ENCODE data around the gene NATD1.
A peak's percentile ranks its signal among the peaks of the same experiment; 100 is the strongest.

Gene NATD1, protein sequence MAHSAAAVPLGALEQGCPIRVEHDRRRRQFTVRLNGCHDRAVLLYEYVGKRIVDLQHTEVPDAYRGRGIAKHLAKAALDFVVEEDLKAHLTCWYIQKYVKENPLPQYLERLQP

DNA sequence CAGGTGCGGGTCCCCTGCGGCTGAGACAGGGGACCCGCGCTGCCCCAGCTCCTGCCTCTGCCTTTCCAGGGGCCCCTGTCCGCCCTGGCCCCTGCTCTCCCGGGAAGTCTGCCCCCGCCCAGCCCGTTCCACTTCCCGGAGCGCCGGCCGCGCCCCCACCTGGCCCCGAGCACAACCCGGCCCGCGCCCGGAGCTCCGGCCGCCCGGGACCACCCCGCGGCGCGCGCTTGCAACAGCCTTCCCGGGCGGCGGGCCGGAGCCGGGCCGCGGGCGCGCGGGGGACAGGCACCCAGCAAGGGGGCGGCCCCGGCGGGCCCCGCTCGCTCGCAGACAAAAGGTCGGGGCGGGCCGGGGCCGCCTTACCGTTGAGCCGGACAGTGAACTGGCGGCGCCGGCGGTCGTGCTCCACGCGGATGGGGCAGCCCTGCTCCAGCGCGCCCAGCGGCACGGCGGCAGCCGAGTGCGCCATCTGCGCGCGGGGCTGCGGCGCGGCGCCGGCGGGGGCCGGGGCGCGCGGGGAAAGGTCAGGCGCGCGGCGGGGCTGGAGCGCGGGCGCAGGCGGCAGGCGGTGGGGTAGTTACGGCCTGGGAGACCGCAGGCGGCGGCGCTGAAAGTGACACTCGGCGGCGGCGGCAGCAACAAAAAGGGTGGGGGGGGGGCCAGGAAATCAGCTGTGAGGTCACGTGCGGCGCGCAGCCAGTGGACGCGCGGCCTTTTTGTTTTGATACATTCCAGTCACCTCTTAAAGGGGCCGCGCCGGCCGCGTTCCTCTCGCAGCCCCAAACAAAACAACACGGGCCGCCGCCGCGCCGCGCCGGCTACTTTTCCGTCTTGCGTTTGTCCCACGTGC, at the start of gene NATD1:
NATD1 (minus strand) TSS at position 615 of the 850 bp plus-strand sequence; CDS start at position 469, 146 bp downstream.
- H3K9me3 ChIP-seq (ENCODE audit: low read length) = no peaks in the 10 kb centered on the region

DNA sequence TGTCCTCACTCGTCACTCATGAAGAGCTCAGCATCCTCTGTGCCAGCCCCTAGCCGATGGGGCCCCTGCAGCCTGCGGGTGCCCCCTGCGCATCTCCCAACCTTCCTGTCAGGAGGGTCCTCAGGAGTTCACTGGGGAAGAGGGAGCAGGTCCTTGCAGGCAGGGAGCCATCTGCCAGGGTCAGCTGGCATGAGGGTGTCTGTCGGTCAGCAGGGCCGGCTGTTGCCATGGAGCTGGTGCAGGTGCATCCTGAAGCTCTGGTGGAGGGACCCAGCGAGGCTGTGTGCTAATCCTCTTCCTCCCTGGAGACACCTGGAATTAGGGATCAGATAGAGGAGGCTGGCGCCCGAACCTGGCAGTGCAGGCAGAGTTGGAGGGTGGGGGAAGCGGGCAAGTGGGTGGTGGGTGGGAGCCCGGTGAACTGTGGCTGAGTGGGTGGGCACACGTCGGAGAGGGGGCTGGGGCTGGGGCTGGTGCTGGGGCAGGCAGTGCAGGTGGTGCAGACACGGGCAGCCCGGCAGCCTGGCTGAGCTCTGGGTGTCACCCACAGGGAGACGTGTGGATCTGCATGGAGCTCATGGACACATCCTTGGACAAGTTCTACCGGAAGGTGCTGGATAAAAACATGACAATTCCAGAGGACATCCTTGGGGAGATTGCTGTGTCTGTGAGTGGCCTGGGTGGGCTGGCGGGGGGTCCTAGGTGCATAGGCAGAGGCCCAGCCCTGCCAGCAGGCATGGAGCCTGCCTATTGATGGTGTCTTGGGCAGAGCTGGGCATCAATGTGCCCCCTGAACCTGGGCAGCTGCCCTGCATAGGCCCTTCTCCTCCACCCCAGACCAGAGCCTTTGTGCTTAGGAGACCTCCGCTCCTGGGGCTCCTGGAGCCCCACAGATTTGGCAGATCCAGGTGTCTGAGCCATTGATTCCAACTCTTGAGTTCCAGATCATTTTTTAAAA, 48.7 kb upstream of the NATD1 start:
- Histone ChIP-seq H3K9me3 (ENCODE audit: low read length) (no peaks in the 10 kb centered on the region), H3K36me3 (ENCODE audit: insufficient read depth, low read length) (peaks cover 53% of the 10 kb centered on the region)

More for the DNA sequence above, at the start of gene NATD1:
- peaks cover 21% of the 10 kb centered on the region for H3K4me1 ChIP-seq (ENCODE audit: insufficient read depth, low read length)
- H3K4me3 ChIP-seq (ENCODE audit: low read depth in 1 of 2, low read length in 2 of 2) = peak within 1 kb of the TSS; percentile 64 to 71
- H3K36me3 ChIP-seq (ENCODE audit: insufficient read depth, low read length) = no peaks in the 10 kb centered on the region
- no peaks in the 10 kb centered on the region for H3K27me3 ChIP-seq (ENCODE audit: control insufficient read depth in 1 of 2, insufficient read depth in 2 of 2, low read length in 2 of 2)
- H3K9ac ChIP-seq (ENCODE audit: low read length) = peak within 1 kb of the TSS; percentile 50
- peak within 1 kb of the TSS; percentile 89 for H3K27ac ChIP-seq (ENCODE audit: low read depth, low read length)

DNA sequence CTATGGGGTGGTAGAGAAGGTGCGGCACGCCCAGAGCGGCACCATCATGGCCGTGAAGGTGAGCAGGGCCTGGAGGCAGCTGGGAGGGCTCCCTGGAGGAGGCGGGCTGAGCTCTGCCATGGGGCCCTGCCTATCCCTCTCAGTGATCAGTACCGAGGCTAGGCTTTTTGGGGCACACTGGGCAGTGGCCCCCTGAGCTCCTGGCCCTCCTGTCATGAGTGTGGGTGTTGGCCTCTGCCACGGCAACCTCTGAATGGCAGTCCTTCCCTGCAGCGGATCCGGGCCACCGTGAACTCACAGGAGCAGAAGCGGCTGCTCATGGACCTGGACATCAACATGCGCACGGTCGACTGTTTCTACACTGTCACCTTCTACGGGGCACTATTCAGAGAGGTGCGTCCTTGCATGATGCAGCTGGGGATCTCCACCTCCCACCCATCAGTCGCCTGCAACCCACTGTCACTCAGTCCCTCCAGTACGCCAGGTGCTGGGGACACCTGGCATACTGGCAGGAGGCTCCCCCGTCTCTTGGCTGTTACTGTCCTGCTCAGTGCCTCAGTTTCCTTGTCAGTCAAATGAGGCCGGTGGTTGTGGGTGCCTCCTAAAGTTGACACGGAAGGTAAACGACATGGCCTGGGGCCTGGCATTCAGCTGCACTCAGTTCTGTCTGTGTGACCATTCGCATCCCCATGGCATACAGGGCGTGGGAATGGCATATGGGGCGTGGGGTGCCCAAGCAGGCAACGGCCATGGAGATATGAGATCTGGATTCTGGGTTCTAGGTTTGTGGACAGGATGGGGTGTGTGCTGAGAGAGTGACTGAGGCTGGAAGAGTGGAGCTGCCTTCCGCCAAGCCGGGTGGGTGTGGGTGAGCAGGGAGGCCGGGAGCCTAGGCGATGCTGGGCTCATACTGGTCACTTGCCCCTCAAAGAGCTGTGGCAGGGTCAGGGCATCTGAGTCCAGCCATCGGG, 47.7 kb upstream of the NATD1 start:
- Histone ChIP-seq H3K9me3 (ENCODE audit: low read length) (no peaks in the 10 kb centered on the region), H3K27ac (ENCODE audit: low read depth, low read length) (no peak overlapping the region), H3K9ac (ENCODE audit: low read length) (no peak overlapping the region), H3K36me3 (ENCODE audit: insufficient read depth, low read length) (peaks cover 53% of the 10 kb centered on the region), H3K4me3 (ENCODE audit: low read depth in 1 of 2, low read length in 2 of 2) (no peak overlapping the region), H3K27me3 (ENCODE audit: control insufficient read depth in 1 of 2, insufficient read depth in 2 of 2, low read length in 2 of 2) (no peaks in the 10 kb centered on the region), H3K4me1 (ENCODE audit: insufficient read depth, low read length) (peaks cover 13% of the 10 kb centered on the region)

More for the DNA sequence above, 48.7 kb upstream of the NATD1 start:
- Histone ChIP-seq H3K4me1 (ENCODE audit: insufficient read depth, low read length) (peaks cover 4% of the 10 kb centered on the region), H3K9ac (ENCODE audit: low read length) (no peak overlapping the region), H3K27ac (ENCODE audit: low read depth, low read length) (no peak overlapping the region), H3K4me3 (ENCODE audit: low read depth in 1 of 2, low read length in 2 of 2) (no peak overlapping the region), H3K27me3 (ENCODE audit: control insufficient read depth in 1 of 2, insufficient read depth in 2 of 2, low read length in 2 of 2) (no peaks in the 10 kb centered on the region)

DNA sequence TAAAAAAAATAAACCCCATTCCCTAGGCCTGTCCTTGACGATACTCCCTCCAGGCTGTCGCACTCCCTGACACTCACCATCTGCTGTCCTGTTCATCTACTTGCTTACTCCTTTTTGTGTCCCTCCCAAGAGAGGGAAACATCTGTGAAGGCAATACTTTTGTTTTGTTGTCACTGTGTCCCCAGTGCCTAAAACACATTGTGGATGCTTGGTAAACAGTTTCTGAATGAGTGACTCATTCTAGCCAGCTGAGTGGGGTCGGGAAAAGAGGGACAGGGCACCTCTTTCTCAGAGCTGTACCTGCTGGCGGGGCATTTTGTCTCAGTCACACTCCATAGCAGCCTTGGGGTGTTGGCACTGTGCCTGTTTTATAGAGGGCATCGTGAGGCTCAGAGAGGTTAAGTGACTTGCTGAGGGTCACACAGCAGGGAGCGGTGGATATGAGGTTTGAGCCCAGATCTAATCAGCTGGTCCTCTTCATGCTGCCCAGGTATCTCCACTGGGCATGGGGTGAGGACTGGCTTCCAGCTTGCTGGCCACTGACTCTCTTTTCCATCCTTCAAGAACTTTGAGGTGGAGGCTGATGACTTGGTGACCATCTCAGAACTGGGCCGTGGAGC, 46.9 kb upstream of the NATD1 start:
- Histone ChIP-seq H3K9ac (ENCODE audit: low read length) (no peak overlapping the region), H3K9me3 (ENCODE audit: low read length) (no peaks in the 10 kb centered on the region), H3K27me3 (ENCODE audit: control insufficient read depth in 1 of 2, insufficient read depth in 2 of 2, low read length in 2 of 2) (no peaks in the 10 kb centered on the region), H3K4me3 (ENCODE audit: low read depth in 1 of 2, low read length in 2 of 2) (no peak overlapping the region), H3K27ac (ENCODE audit: low read depth, low read length) (no peak overlapping the region), H3K4me1 (ENCODE audit: insufficient read depth, low read length) (peaks cover 21% of the 10 kb centered on the region), H3K36me3 (ENCODE audit: insufficient read depth, low read length) (peaks cover 53% of the 10 kb centered on the region)

DNA sequence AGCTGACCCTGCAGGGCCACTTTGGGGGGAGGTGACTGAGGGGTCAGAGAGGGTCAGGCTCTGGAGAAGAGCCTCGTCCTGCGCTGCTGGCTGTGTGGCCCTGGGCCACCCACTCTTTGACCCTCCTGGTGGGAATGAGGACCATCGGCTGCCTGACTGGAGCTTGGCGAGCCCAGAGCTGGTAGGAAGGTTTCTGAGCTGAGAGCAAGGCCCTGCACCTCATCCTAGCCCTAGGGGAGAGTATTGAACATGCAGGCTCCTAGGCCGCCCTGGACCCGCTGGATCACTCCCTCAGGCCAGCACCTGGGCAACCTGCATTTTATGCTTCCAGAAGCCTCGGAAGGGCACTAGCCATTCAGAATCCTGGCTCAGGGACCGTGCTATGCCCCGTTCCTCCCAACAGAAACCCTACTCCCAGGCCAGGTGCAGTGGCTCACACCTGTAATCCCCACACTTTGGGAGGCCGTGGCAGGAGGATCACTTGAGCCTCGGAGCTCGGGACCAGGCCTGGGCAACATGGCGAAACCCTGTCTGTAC, 45.8 kb upstream of the NATD1 start:
- H3K27ac ChIP-seq (ENCODE audit: low read depth, low read length) = no peak overlapping the region
- no peaks in the 10 kb centered on the region for H3K9me3 ChIP-seq (ENCODE audit: low read length)
- H3K36me3 ChIP-seq (ENCODE audit: insufficient read depth, low read length) = peaks cover 49% of the 10 kb centered on the region
- H3K4me1 ChIP-seq (ENCODE audit: insufficient read depth, low read length) = peaks cover 30% of the 10 kb centered on the region
- no peak overlapping the region for H3K9ac ChIP-seq (ENCODE audit: low read length)
- H3K4me3 ChIP-seq (ENCODE audit: low read depth in 1 of 2, low read length in 2 of 2) = no peak overlapping the region
- H3K27me3 ChIP-seq (ENCODE audit: control insufficient read depth in 1 of 2, insufficient read depth in 2 of 2, low read length in 2 of 2) = no peaks in the 10 kb centered on the region

DNA sequence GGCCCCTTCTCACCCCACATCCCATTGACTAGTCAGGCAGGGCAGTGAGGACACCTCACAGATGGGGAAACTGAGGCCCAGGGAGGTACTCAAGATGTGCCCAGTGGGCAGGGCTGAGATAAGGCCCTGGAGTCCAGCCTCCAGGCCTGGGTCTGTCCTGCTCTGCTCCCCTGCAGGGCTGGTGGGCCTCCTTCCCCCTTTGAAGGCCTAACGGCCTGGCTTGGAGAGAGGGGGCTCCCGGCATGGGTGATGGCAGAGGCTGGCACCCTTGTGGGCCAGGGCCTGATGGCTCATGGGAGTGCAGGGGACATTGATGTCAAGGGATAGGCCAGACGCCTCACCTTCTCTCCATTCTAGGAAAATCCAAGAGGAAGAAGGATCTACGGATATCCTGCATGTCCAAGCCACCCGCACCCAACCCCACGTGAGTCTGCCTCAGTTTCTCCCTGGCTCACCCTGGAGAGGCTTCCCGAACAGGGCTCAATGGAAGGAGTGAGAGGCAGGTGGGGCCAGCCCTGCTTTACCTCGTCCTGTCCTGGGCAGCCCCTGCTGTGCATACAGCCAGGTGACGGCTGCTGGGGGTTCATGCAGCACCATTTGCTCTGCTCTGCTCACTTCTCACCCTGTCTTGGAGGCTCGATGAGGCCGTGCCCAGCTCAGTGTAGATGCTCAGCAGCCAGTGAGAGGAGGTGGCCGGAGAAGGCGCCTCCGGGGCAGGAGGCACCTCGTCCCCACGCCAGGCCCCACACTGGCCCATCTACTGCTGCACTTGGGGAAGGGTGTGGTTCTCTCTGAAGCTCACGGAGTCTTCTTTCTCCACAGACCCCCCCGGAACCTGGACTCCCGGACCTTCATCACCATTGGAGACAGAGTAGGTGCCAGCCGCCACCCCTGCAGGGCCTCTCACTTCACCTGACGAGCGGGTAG, 45.1 kb upstream of the NATD1 start:
- Histone ChIP-seq H3K27ac (ENCODE audit: low read depth, low read length) (no peak overlapping the region), H3K36me3 (ENCODE audit: insufficient read depth, low read length) (peaks cover 42% of the 10 kb centered on the region), H3K4me1 (ENCODE audit: insufficient read depth, low read length) (peaks cover 30% of the 10 kb centered on the region), H3K9ac (ENCODE audit: low read length) (no peak overlapping the region), H3K9me3 (ENCODE audit: low read length) (no peaks in the 10 kb centered on the region), H3K4me3 (ENCODE audit: low read depth in 1 of 2, low read length in 2 of 2) (no peak overlapping the region), H3K27me3 (ENCODE audit: control insufficient read depth in 1 of 2, insufficient read depth in 2 of 2, low read length in 2 of 2) (no peaks in the 10 kb centered on the region)

DNA sequence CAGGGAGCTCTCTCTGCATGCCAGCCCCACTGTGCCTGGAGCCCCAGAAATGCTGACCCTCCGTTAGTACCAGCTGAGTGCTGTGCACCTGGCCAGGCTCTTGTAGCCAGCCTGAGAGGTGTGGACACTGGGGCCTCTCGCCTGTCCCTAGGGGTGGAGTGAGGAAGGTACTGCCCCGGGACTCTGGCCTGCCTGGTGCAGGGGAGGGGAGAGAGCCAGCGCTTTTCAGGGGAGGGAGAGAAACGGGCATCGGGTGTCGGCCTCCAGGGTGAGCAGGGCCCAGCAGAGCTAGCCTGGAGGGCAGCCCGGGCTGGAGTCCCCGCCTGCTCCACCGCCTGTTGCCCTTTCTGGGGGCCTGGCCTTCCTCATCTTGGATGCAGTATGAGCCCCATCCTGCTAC, 44.4 kb upstream of the NATD1 start:
- Histone ChIP-seq H3K9ac (ENCODE audit: low read length) (no peak overlapping the region), H3K9me3 (ENCODE audit: low read length) (no peaks in the 10 kb centered on the region), H3K4me3 (ENCODE audit: low read depth in 1 of 2, low read length in 2 of 2) (no peak overlapping the region), H3K36me3 (ENCODE audit: insufficient read depth, low read length) (peaks cover 35% of the 10 kb centered on the region), H3K4me1 (ENCODE audit: insufficient read depth, low read length) (peaks cover 30% of the 10 kb centered on the region), H3K27me3 (ENCODE audit: control insufficient read depth in 1 of 2, insufficient read depth in 2 of 2, low read length in 2 of 2) (no peaks in the 10 kb centered on the region), H3K27ac (ENCODE audit: low read depth, low read length) (no peak overlapping the region)

DNA sequence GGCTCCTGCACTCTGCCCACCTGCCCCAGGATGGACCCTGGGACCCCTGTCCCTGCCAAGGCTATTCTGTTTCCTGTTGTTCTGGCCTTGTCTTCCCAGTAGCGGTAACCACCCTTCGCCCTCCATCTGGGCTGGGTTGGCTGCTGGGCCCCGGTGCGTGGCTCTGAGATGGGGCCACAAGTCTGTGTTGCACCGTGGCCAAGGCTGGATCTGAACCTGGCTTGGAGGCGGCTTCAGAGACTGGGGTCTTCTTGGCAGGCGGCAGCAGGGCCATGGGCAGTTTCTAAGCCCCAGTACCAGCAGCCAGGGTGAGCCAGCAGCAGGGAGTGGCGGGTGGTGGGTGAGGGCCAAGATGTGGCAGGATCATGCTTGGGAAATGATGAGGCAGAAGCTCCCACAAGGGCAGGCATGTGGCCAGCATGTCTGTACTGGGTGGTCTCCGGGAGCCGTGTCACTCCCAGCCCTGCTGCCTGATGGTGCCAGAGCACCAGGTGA, 43.9 kb upstream of the NATD1 start:
- H3K9me3 ChIP-seq (ENCODE audit: low read length) = no peaks in the 10 kb centered on the region
- H3K9ac ChIP-seq (ENCODE audit: low read length) = no peak overlapping the region
- no peak overlapping the region for H3K4me3 ChIP-seq (ENCODE audit: low read depth in 1 of 2, low read length in 2 of 2)
- no peaks in the 10 kb centered on the region for H3K27me3 ChIP-seq (ENCODE audit: control insufficient read depth in 1 of 2, insufficient read depth in 2 of 2, low read length in 2 of 2)
- peaks cover 30% of the 10 kb centered on the region for H3K4me1 ChIP-seq (ENCODE audit: insufficient read depth, low read length)
- H3K27ac ChIP-seq (ENCODE audit: low read depth, low read length) = no peak overlapping the region
- peaks cover 29% of the 10 kb centered on the region for H3K36me3 ChIP-seq (ENCODE audit: insufficient read depth, low read length)

DNA sequence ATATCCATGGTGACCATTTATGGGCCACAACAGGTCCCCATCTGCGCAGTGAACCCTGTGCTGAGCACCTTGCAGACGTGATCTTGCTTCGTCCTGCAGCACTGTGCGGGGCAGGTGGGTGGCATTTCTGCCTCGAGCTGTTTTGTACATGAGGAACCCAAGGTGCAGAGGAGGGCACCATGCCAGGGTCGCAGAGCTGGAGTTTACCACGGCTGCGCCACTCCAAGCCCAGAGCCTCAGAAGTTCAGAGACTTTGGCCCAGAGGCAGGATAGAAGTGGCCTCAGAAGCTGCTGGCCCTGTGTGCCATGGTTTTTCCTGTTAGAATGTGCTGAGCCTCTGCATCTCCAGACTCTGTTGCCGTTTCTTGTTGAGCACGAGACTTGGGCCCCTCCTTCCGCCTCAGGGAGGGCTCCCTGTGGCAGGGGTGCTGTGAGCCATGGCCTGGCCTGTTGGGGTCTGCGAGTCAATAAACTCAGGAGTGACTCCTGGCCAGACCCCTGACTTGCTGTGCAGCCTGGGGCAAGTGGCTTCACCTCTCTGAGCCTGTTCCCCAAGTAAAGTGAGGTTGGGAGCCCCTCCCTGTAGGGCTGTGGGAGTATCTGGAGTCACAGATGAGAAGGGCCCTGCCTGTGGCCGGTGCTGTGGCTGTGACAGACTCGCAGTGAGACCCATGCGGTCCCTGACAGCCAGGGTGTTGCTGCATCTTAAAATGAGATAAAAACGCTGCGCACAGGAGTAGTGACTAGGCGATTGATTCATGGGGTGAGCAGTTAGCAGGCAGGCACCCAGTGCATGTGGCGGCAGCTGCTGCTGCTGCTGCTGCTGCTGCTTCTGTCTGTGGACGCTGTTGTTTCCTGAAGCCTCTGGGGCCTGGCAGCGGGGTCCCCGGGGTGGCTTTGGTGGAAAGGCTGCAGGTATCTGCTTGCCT, 43.2 kb upstream of the NATD1 start:
- Histone ChIP-seq H3K9me3 (ENCODE audit: low read length) (no peaks in the 10 kb centered on the region), H3K27me3 (ENCODE audit: control insufficient read depth in 1 of 2, insufficient read depth in 2 of 2, low read length in 2 of 2) (no peaks in the 10 kb centered on the region), H3K27ac (ENCODE audit: low read depth, low read length) (no peak overlapping the region), H3K9ac (ENCODE audit: low read length) (no peak overlapping the region), H3K4me1 (ENCODE audit: insufficient read depth, low read length) (peaks cover 30% of the 10 kb centered on the region), H3K4me3 (ENCODE audit: low read depth in 1 of 2, low read length in 2 of 2) (no peak overlapping the region), H3K36me3 (ENCODE audit: insufficient read depth, low read length) (peaks cover 23% of the 10 kb centered on the region)
